ENCODE measurements around the gene RARRES1. TPM values are rescaled to one million over a fixed set of nuclear protein-coding genes. Genes with fewer than 3 reads are reported as not detected.

The RARRES1 gene
- total RNA-seq, 1 experiment from 2014 or later: 0.81 TPM

- H4K5ac ChIP-seq (ENCODE audit: insufficient read length, low read depth, low read length): no peak overlapping the region
- H3K4me3 Mint-ChIP-seq: no peak overlapping the region
- H2BK120ac ChIP-seq (ENCODE audit: low read depth, low read length, poor library complexity, severe bottlenecking): no peak overlapping the region
- H3K36me3 Mint-ChIP-seq (ENCODE audit: insufficient read depth in 1 of 3, low read depth in 3 of 3): no peaks in the 10 kb centered on the region
- no peaks in the 10 kb centered on the region for H3K79me2 ChIP-seq (ENCODE audit: insufficient read depth, low read length)
- no peak overlapping the region for H3K18ac ChIP-seq (ENCODE audit: insufficient read length, low read depth, low read length)
- H3K27ac Mint-ChIP-seq: no peak overlapping the region
- H2BK5ac ChIP-seq (ENCODE audit: insufficient read length, low read length): no peak overlapping the region
- WGBS (ENCODE audit: extremely low coverage, insufficient read length, low lambda C conversion rate): no CpG with 5 or more reads among the region's 2 CpGs
- no peaks in the 10 kb centered on the region for H3K23me2 ChIP-seq (ENCODE audit: insufficient read length, low read depth, low read length, poor library complexity, severe bottlenecking)
- H4K8ac ChIP-seq (replicated peaks; ENCODE audit: insufficient read length, low read depth, low read length): no peak overlapping the region
- DNase-seq: no peak
- H3K14ac ChIP-seq (ENCODE audit: insufficient read depth, low read length): no peak overlapping the region
- H3K23ac ChIP-seq (ENCODE audit: insufficient read length, low read depth, low read length): no peak overlapping the region
- no peaks in the 10 kb centered on the region for H4K20me1 ChIP-seq (ENCODE audit: control insufficient read depth, insufficient read depth, insufficient read length)
- H3K79me1 ChIP-seq (ENCODE audit: insufficient read depth, low read depth, low read length, poor library complexity, severe bottlenecking): no peaks in the 10 kb centered on the region
- H2AFZ ChIP-seq (ENCODE audit: low read length): no peak overlapping the region
- H3K4me1 ChIP-seq (ENCODE audit: insufficient read depth, low read length): no peaks in the 10 kb centered on the region
- no peaks in the 10 kb centered on the region for H3K9me3 ChIP-seq (ENCODE audit: control insufficient read depth, low read depth, low read length)
- no peak overlapping the region for H2BK12ac ChIP-seq (ENCODE audit: insufficient read length, low read depth, low read length)
- H3K4me2 ChIP-seq (ENCODE audit: insufficient read depth, insufficient read length, low read length): no peak overlapping the region
- no peak overlapping the region for H2BK20ac ChIP-seq (ENCODE audit: low read depth, low read length, poor library complexity, severe bottlenecking)
- TF ChIP-seq, protein P1, sequence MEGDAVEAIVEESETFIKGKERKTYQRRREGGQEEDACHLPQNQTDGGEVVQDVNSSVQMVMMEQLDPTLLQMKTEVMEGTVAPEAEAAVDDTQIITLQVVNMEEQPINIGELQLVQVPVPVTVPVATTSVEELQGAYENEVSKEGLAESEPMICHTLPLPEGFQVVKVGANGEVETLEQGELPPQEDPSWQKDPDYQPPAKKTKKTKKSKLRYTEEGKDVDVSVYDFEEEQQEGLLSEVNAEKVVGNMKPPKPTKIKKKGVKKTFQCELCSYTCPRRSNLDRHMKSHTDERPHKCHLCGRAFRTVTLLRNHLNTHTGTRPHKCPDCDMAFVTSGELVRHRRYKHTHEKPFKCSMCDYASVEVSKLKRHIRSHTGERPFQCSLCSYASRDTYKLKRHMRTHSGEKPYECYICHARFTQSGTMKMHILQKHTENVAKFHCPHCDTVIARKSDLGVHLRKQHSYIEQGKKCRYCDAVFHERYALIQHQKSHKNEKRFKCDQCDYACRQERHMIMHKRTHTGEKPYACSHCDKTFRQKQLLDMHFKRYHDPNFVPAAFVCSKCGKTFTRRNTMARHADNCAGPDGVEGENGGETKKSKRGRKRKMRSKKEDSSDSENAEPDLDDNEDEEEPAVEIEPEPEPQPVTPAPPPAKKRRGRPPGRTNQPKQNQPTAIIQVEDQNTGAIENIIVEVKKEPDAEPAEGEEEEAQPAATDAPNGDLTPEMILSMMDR (conservative IDR thresholded peaks at IDR 0.05): peak; percentile 20; the same call in 1 of the 3 replicates
- no peaks in the 10 kb centered on the region; the same call in 1 of the 2 replicates for H3K27me3 Mint-ChIP-seq (ENCODE audit: low read depth)
- no peak overlapping the region for H3K4ac ChIP-seq (ENCODE audit: low read depth, low read length)
- no peak overlapping the region for H3K9ac ChIP-seq (ENCODE audit: extremely low read depth, insufficient read length, low read length)
- no peak overlapping the region for H3K27ac ChIP-seq (ENCODE audit: insufficient read length, low read depth, low read length)
- no peak overlapping the region for H4K91ac ChIP-seq (ENCODE audit: insufficient read length, low read depth, low read length)
- H3K27me3 ChIP-seq (ENCODE audit: insufficient read depth, low read length): no peaks in the 10 kb centered on the region
- no peaks in the 10 kb centered on the region for H3K4me1 Mint-ChIP-seq
- no peaks in the 10 kb centered on the region for H3K9me3 Mint-ChIP-seq
- H2BK15ac ChIP-seq (ENCODE audit: low read depth, low read length): no peak overlapping the region
- no peak overlapping the region for H2AK5ac ChIP-seq (ENCODE audit: insufficient read length, low read length)
- no peak overlapping the region for H3K56ac ChIP-seq (ENCODE audit: insufficient read length, low read depth, low read length)
- H3T11ph ChIP-seq (ENCODE audit: low read length): no peak overlapping the region
These were observed 48.9 kb upstream of the RARRES1 start for GRCh38 chr3:158781191-158781590.

Measured in H9 (cell line).